HCT116 (cell line): Measurements from ENCODE around the gene SHISAL1. TPM values are rescaled to one million over a fixed set of nuclear protein-coding genes. Genes with fewer than 3 reads are reported as not detected.

Experiments
- ATAC-seq: fragments of 200-7000 bp; cut with Tn5 transposase; 2 replicates; pipeline ENCODE4 v1.9.1; 2020; ENCODE audit warnings: mild to moderate bottlenecking, moderate library complexity
- BruUV-seq: library from RNA; stranded (reverse); fragments of 400-500 nt; replicated peaks from 2 replicates; lab custom pipeline; 2021; lab: Mats Ljungman, UMichigan
- CTCF ChIA-PET: fragments of 300-600 bp; sonication (Branson Sonifier 250); formaldehyde crosslinking; loops from one replicate; lab custom pipeline; 2021; ENCODE audit warnings: antibody characterized with exemption; lab: Charles Lee
- POLR2A ChIA-PET: fragments of 300-600, 350-600 bp; sonication (Branson Sonifier 250); formaldehyde crosslinking; loops from one replicate; lab custom pipeline; 2021; ENCODE audit warnings: antibody characterized with exemption; lab: Charles Lee
- RAD21 ChIA-PET, 2 experiments: fragments of 300-600 bp; sonication (Branson Sonifier 250); formaldehyde crosslinking; loops; one replicate each; lab custom pipeline; 2023; ENCODE audit warnings: low total read pairs in 2 of 2; ENCODE audit not compliant: uncharacterized antibody in 2 of 2, unreplicated experiment in 2 of 2, low non-redundant PET in 1 of 2; lab: Charles Lee
- DNase-seq: peaks from one replicate; pipeline ENCODE4 v3.0.0-alpha.2; 2010; ENCODE audit warnings: low read depth, low spot score
- H2AFZ ChIP-seq: fragments of 200-600 bp; shearing (Covaris generic), sonication (generic); 2 replicates; pipeline ENCODE4 v1.6.1; 2017; ENCODE audit warnings: low read depth, mixed run types, mixed read lengths, antibody characterized with exemption, low read length; ENCODE audit not compliant: poor library complexity, severe bottlenecking
- H3K27ac ChIP-seq: 2 replicates; pipeline ENCODE4 v1.5.1; 2012; ENCODE audit warnings: low read depth, low read length
- H3K27me3 ChIP-seq: fragments of 200-600 bp; sonication (generic); 2 replicates; pipeline ENCODE4 v1.6.1; 2016; ENCODE audit warnings: mixed run types, low read length, mixed read lengths; ENCODE audit not compliant: insufficient read depth
- H3K36me3 ChIP-seq, 2 experiments: fragments of 200-500 bp in 1 of 2; fragments of 200-600 bp in 1 of 2; sonication (Bioruptor generic) in 1 of 2; sonication (generic) in 1 of 2; 2 replicates each; pipeline versions ENCODE4 v1.5.1 to v1.6.1; 2014 to 2016; ENCODE audit warnings: low read length in 2 of 2, inconsistent platforms in 1 of 2, mixed read lengths in 1 of 2, mixed run types in 1 of 2; ENCODE audit not compliant: insufficient read depth in 2 of 2, control insufficient read depth in 1 of 2
- H3K4me1 ChIP-seq, 2 experiments: fragments of 200-600 bp in 1 of 2; sonication (generic) in 1 of 2; 2 replicates each; pipeline versions ENCODE4 v1.5.1 to v1.6.1; 2012 to 2017; ENCODE audit warnings: low read length in 2 of 2, inconsistent platforms in 1 of 2, mild to moderate bottlenecking in 1 of 2, mixed read lengths in 1 of 2, mixed run types in 1 of 2, moderate library complexity in 1 of 2; ENCODE audit not compliant: insufficient read depth in 2 of 2, control insufficient read depth in 1 of 2
- H3K4me2 ChIP-seq: fragments of 200-600 bp; sonication (generic); 2 replicates; pipeline ENCODE4 v1.6.1; 2017; ENCODE audit warnings: mixed run types, low read length, mixed read lengths
- H3K4me3 ChIP-seq, 2 experiments: fragments of 200-600 bp in 1 of 2; sonication (generic) in 1 of 2; replicated peaks in 1 of 2; 2 replicates each; pipeline ENCODE4 v1.5.1; 2011 to 2016; ENCODE audit warnings: low read length in 2 of 2, control low read depth in 1 of 2, low read depth in 1 of 2, mild to moderate bottlenecking in 1 of 2, mixed read lengths in 1 of 2, mixed run types in 1 of 2
- H3K79me2 ChIP-seq: fragments of 200-600 bp; sonication (generic); 2 replicates; pipeline ENCODE4 v1.6.1; 2017; ENCODE audit warnings: mild to moderate bottlenecking, mixed run types, low read length, moderate library complexity, mixed read lengths; ENCODE audit not compliant: insufficient read depth
- H3K9ac ChIP-seq: fragments of 200-600 bp; sonication (generic); 2 replicates; pipeline ENCODE4 v1.6.1; 2016; ENCODE audit warnings: low read length, mixed read lengths
- H3K9me2 ChIP-seq: fragments of 200-600 bp; sonication (generic), shearing (Covaris generic); 2 replicates; pipeline ENCODE4 v1.6.1; 2017; ENCODE audit warnings: mixed run types, mild to moderate bottlenecking, moderate library complexity; ENCODE audit not compliant: insufficient read depth
- H3K9me3 ChIP-seq, 2 experiments: fragments of 200-500 bp in 1 of 2; fragments of 200-600 bp in 1 of 2; sonication (Bioruptor generic) in 1 of 2; sonication (generic) in 1 of 2; 2 replicates each; pipeline ENCODE4 v1.6.1; 2014 to 2017; ENCODE audit warnings: low read length in 2 of 2, mixed read lengths in 2 of 2, inconsistent platforms in 1 of 2, low read depth in 1 of 2, mild to moderate bottlenecking in 1 of 2, mixed run types in 1 of 2, moderate library complexity in 1 of 2; ENCODE audit not compliant: control insufficient read depth in 1 of 2, insufficient read depth in 1 of 2
- H4K20me1 ChIP-seq: fragments of 200-600 bp; sonication (generic), shearing (Covaris generic); 2 replicates; pipeline ENCODE4 v1.6.1; 2017; ENCODE audit warnings: mixed run types, mild to moderate bottlenecking, moderate library complexity; ENCODE audit not compliant: insufficient read depth
- CEBPB ChIP-seq: IDR thresholded peaks from 2 replicates; pipeline ENCODE4 v1.6.1; 2012; ENCODE audit warnings: low read depth
- EGR1 ChIP-seq: IDR thresholded peaks from 2 replicates; pipeline ENCODE4 v1.6.1; 2012; ENCODE audit warnings: low read depth
- ELF1 ChIP-seq: IDR thresholded peaks from 2 replicates; pipeline ENCODE4 v1.6.1; 2012; ENCODE audit warnings: low read depth, borderline replicate concordance
- JUND ChIP-seq: IDR thresholded peaks from 2 replicates; pipeline ENCODE4 v1.6.1; 2012
- RAD21 ChIP-seq: IDR thresholded peaks from 2 replicates; pipeline ENCODE4 v1.6.1; 2012; ENCODE audit warnings: low read depth, mild to moderate bottlenecking
- SIN3A ChIP-seq: IDR thresholded peaks from 2 replicates; pipeline ENCODE4 v1.6.1; 2012; ENCODE audit warnings: low read depth
- TCF7L2 ChIP-seq: IDR thresholded peaks from 2 replicates; pipeline ENCODE4 v1.7.0; 2011; ENCODE audit warnings: borderline replicate concordance, inconsistent platforms; ENCODE audit not compliant: insufficient read depth, insufficient read length; ENCODE audit errors: extremely low read depth
- YY1 ChIP-seq: IDR thresholded peaks from 2 replicates; pipeline ENCODE4 v1.6.1; 2011; ENCODE audit warnings: low read length, low read depth, moderate library complexity, mild to moderate bottlenecking; ENCODE audit not compliant: insufficient replicate concordance; ENCODE audit errors: extremely low read depth
- ZFX ChIP-seq: fragments of 450-650 bp; IDR thresholded peaks from 2 replicates; pipeline ENCODE4 v1.6.1; 2017
- ZNF274 ChIP-seq: fragments of 200-500 bp; sonication (Bioruptor generic); IDR thresholded peaks from 2 replicates; pipeline ENCODE4 v1.6.1; 2014; ENCODE audit warnings: mild to moderate bottlenecking, low read depth, low read length, inconsistent platforms
- intact Hi-C: fragments of 100-400 bp; cut with micrococcal nuclease; formaldehyde crosslinking; loops from 2 replicates; pipeline ENCODE4 v1.10.0; 2022
- total RNA-seq: library from RNA; stranded (reverse); gene quantifications from one replicate; pipeline ENCODE4 v1.2.1, GENCODE V29; 2021; ENCODE audit not compliant: unreplicated experiment
- TF ChIP-seq, protein P1 (sequence below): IDR thresholded peaks from 2 replicates; pipeline ENCODE4 v1.6.1; 2012; ENCODE audit warnings: low read depth
- TF ChIP-seq, protein P2 (sequence below): IDR thresholded peaks from 2 replicates; pipeline ENCODE4 v1.6.1; 2011; ENCODE audit warnings: mild to moderate bottlenecking, low read length, moderate library complexity; ENCODE audit not compliant: insufficient replicate concordance; ENCODE audit errors: extremely low read depth
- TF ChIP-seq, protein P3 (sequence below), 3 experiments: fragments of 200-600 bp in 1 of 3; sonication (generic) in 1 of 3; IDR thresholded peaks in 2 of 3; conservative IDR thresholded peaks in 1 of 3; 2 replicates each; pipeline ENCODE4 v1.5.1; 2012 to 2017; ENCODE audit warnings: low read depth in 2 of 3, low read length in 2 of 3, antibody characterized with exemption in 1 of 3, borderline replicate concordance in 1 of 3, control low read depth in 1 of 3, mild to moderate bottlenecking in 1 of 3, mixed read lengths in 1 of 3, mixed run types in 1 of 3, moderate library complexity in 1 of 3; ENCODE audit not compliant: insufficient read depth in 1 of 3

SHISAL1 gene
- total RNA-seq, 1 experiment from 2014 or later, result not detected

DNA sequence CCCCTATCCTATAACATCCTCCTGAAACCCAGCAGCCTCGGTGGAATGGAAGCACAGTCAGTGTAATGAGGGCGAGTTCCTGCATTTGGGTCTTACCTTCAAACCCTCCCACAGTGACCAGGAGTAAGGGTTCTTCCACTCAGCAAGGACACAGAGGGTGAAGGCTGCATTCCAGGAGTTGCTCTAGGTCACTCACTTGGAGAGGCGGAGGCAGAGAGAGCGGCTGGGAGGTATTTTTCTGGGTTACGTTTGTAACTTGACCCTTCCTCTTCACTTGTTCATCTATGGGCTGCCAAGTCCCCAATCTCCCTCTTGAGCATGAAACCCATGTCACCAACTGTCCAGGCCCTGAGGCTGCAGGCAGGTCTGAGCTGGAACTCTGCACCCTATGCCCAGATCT lies 36.8 kb upstream of the SHISAL1 start:
- no peak overlapping the region for H2AFZ ChIP-seq
- peaks cover 7 to 14% of the 10 kb centered on the region in 2 experiments for H3K4me1 ChIP-seq
- no peaks in the 10 kb centered on the region for H3K36me3 ChIP-seq
- intact Hi-C loops, result no loop called here
- DNase-seq (no peak), ATAC-seq (no peak)
- TF ChIP-seq ELF1 (no peak), CEBPB (no peak), JUND (no peak), ZNF274 (no peak), EGR1 (no peak), YY1 (no peak), ZFX (no peak), RAD21 (no peak), TCF7L2 (no peak), SIN3A (no peak)
- TF ChIP-seq, protein P1, sequence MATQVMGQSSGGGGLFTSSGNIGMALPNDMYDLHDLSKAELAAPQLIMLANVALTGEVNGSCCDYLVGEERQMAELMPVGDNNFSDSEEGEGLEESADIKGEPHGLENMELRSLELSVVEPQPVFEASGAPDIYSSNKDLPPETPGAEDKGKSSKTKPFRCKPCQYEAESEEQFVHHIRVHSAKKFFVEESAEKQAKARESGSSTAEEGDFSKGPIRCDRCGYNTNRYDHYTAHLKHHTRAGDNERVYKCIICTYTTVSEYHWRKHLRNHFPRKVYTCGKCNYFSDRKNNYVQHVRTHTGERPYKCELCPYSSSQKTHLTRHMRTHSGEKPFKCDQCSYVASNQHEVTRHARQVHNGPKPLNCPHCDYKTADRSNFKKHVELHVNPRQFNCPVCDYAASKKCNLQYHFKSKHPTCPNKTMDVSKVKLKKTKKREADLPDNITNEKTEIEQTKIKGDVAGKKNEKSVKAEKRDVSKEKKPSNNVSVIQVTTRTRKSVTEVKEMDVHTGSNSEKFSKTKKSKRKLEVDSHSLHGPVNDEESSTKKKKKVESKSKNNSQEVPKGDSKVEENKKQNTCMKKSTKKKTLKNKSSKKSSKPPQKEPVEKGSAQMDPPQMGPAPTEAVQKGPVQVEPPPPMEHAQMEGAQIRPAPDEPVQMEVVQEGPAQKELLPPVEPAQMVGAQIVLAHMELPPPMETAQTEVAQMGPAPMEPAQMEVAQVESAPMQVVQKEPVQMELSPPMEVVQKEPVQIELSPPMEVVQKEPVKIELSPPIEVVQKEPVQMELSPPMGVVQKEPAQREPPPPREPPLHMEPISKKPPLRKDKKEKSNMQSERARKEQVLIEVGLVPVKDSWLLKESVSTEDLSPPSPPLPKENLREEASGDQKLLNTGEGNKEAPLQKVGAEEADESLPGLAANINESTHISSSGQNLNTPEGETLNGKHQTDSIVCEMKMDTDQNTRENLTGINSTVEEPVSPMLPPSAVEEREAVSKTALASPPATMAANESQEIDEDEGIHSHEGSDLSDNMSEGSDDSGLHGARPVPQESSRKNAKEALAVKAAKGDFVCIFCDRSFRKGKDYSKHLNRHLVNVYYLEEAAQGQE, result no peak
- TF ChIP-seq, protein P2, sequence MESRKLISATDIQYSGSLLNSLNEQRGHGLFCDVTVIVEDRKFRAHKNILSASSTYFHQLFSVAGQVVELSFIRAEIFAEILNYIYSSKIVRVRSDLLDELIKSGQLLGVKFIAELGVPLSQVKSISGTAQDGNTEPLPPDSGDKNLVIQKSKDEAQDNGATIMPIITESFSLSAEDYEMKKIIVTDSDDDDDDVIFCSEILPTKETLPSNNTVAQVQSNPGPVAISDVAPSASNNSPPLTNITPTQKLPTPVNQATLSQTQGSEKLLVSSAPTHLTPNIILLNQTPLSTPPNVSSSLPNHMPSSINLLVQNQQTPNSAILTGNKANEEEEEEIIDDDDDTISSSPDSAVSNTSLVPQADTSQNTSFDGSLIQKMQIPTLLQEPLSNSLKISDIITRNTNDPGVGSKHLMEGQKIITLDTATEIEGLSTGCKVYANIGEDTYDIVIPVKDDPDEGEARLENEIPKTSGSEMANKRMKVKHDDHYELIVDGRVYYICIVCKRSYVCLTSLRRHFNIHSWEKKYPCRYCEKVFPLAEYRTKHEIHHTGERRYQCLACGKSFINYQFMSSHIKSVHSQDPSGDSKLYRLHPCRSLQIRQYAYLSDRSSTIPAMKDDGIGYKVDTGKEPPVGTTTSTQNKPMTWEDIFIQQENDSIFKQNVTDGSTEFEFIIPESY, result no peak
- TF ChIP-seq, protein P3, sequence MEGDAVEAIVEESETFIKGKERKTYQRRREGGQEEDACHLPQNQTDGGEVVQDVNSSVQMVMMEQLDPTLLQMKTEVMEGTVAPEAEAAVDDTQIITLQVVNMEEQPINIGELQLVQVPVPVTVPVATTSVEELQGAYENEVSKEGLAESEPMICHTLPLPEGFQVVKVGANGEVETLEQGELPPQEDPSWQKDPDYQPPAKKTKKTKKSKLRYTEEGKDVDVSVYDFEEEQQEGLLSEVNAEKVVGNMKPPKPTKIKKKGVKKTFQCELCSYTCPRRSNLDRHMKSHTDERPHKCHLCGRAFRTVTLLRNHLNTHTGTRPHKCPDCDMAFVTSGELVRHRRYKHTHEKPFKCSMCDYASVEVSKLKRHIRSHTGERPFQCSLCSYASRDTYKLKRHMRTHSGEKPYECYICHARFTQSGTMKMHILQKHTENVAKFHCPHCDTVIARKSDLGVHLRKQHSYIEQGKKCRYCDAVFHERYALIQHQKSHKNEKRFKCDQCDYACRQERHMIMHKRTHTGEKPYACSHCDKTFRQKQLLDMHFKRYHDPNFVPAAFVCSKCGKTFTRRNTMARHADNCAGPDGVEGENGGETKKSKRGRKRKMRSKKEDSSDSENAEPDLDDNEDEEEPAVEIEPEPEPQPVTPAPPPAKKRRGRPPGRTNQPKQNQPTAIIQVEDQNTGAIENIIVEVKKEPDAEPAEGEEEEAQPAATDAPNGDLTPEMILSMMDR (IDR thresholded peaks at IDR 0.05 in 2 of 3, conservative IDR thresholded peaks at IDR 0.05 in 1 of 3; ENCODE audit: borderline replicate concordance in 1 of 3, insufficient read depth in 1 of 3, low read depth in 2 of 3, low read length in 2 of 3), result no peak
- H3K9me3 ChIP-seq, result no peaks in the 10 kb centered on the region
- H3K27me3 ChIP-seq, result peaks cover 2% of the 10 kb centered on the region; the same call in 1 of the 2 replicates
- no peaks in the 10 kb centered on the region for H3K79me2 ChIP-seq
- H3K9me2 ChIP-seq, result no peaks in the 10 kb centered on the region
- no peak overlapping the region for H3K9ac ChIP-seq
- BruUV-seq, result no TSS peak
- no peak overlapping the region for H3K4me3 ChIP-seq
- CTCF ChIA-PET, result no interaction called here
- RAD21 ChIA-PET, result no interaction called here
- H3K4me2 ChIP-seq, result no peak overlapping the region
- POLR2A ChIA-PET, result no interaction called here
- no peaks in the 10 kb centered on the region for H4K20me1 ChIP-seq
- no peak overlapping the region for H3K27ac ChIP-seq
